A549 treated with AZD9567 at 1 μM for 4 hours (cell line): ENCODE results near the gene KRT78. TPM values are rescaled to one million over a fixed set of nuclear protein-coding genes. Genes with fewer than 3 reads are reported as not detected.

ENCODE experiments used
- total RNA-seq: library from RNA; stranded (reverse); fragments of 200-300 nt; extraction: Qiagen RNA extraction; gene quantifications from 5 replicates; pipeline ENCODE4 v1.2.3, GENCODE V29; 2022; ENCODE audit not compliant: insufficient read depth

The KRT78 gene
- total RNA-seq = 0.06 to 0.10 TPM (median 0.07 TPM) in 3 of 5 replicates, not detected in the others

DNA sequence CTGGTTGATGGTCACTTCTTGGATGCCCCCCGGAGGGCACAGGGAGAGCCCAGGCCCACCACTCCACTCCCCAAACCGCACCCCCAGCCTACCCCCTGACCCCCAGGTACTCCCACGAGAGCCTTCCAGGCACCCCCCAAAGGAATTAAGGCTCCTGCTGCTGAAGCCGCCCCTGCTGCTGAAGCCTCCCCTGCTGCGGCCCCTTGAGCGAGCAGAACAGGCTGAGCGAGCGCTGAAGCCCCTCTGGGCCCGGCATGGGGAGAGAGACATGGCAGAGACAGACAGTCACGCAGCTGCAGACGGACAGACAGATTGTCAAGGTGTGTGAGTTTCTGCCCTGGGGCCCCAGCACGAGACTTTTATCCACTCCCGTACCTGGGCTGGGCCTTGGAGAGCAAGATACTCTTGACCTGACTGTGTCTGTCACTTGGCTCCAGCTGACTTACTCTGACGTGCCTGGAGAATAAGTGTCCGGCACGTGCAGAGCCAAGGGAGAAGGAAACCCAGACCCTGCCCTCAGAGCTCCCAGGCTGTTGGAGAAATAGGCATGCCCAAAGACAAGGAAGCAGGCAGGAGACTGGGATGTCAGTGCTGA lies at the start of gene KRT78:
TSS of gene KRT78 (minus strand) at position 334 of the 595 bp plus-strand sequence. CDS start at position 270, 64 bp downstream.

GRCh38 chr12:52833922-52834726 lies 14.7 kb downstream of the KRT78 start, which contains the start of gene KRT79:
Gene KRT79 (minus strand): TSS chr12:52834311. CDS start chr12:52834260, 51 bp downstream.

DNA sequence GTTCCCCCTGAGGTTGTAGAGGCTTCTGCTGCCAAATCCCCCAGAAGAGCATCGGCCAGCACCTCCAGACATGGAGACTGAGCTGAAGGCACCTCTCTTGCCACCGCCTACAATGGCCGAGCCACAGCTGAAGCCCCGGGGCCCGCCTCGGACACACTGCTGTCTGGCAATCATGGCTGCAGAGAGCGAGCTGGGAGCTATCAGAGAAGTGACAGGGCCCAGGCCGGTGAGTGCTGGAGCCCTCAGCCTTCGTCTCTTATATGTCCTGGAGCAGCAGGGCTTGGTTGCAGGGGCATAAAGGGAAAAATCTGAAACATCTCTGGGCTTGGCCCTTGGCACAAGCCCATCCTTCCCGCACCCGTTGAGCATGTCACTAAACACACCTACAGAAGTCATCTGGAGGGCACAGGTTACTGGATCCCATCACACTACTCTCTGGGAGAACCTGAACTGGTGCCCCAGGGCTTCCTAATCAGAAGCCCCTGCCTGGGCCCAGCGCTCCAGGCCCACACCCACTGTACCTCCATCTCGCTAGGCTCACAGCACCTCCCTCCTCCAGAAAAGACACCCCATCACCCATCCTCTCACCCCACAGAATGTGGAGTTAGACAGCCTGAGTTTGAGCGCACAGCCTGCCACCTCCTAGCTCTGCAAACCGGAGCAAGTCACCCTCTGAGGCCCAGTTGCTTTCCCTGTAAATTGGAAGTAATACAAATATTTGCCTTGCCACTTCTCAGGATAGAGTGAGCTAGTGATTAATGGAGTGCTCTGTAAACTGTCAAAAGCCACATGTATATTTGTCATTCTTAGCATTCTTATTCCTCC lies 34.7 kb downstream of the KRT78 start, which contains the start of gene KRT4:
TSS of gene KRT4 (minus strand) at position 232 of the 825 bp plus-strand sequence. CDS start at position 174, 58 bp downstream.

GRCh38 chr12:52795694-52796428 lies 52.9 kb downstream of the KRT78 start, which contains the start of gene KRT3:
Gene KRT3 (minus strand): TSS chr12:52796117. CDS start chr12:52796042, 75 bp downstream.

Other genes with a start within 250 kb of the KRT78 start
- gene KRT72, start 247.5 kb downstream of the KRT78 start, total RNA-seq = not detected in 5 replicates
- not detected in 5 replicates for gene KRT73, start 230.4 kb downstream of the KRT78 start, total RNA-seq
- gene KRT2, start 196.8 kb downstream of the KRT78 start, total RNA-seq = not detected in 5 replicates
- 0.03 TPM in 1 of 5 replicates, not detected in the others for gene KRT1, start 168.6 kb downstream of the KRT78 start, total RNA-seq
- not detected in 5 replicates for gene KRT77, start 145.5 kb downstream of the KRT78 start, total RNA-seq
- gene KRT76, start 71.6 kb downstream of the KRT78 start, total RNA-seq = not detected in 5 replicates
- gene KRT3, start 52.9 kb downstream of the KRT78 start, total RNA-seq = 0.05 to 0.08 TPM (median 0.08 TPM) in 3 of 5 replicates, not detected in the others
- 2.2 to 5.4 TPM (median 3.3 TPM) in 5 replicates for gene KRT4, start 34.9 kb downstream of the KRT78 start, total RNA-seq
- 0.03 to 0.12 TPM in 2 of 5 replicates, not detected in the others for gene KRT79, start 14.7 kb downstream of the KRT78 start, total RNA-seq
- gene KRT8, start 56.1 kb upstream of the KRT78 start, total RNA-seq = 3,881 to 5,092 TPM (median 4,868 TPM) in 5 replicates
- gene KRT18, start 100.1 kb upstream of the KRT78 start, total RNA-seq = 2,648 to 3,325 TPM (median 3,183 TPM) in 5 replicates
- 223 to 321 TPM (median 255 TPM) in 5 replicates for gene EIF4B, start 157.5 kb upstream of the KRT78 start, total RNA-seq
- 18.5 to 49.7 TPM (median 42.3 TPM) in 5 replicates for gene TNS2, start 201.1 kb upstream of the KRT78 start, total RNA-seq
- 36.1 to 38.5 TPM (median 36.8 TPM) in 5 replicates for gene SPRYD3, start 230.4 kb upstream of the KRT78 start, total RNA-seq
- 134 to 246 TPM (median 225 TPM) in 5 replicates for gene IGFBP6, start 248.7 kb upstream of the KRT78 start, total RNA-seq